ENCODE data around the gene DMD. TPM values are rescaled to one million over a fixed set of nuclear protein-coding genes. Genes with fewer than 3 reads are reported as not detected.
A peak's percentile ranks its signal among the peaks of the same experiment; 100 is the strongest.

DMD gene
- polyA plus RNA-seq, 3 donors = 0.23 TPM; not detected in 2

DNA sequence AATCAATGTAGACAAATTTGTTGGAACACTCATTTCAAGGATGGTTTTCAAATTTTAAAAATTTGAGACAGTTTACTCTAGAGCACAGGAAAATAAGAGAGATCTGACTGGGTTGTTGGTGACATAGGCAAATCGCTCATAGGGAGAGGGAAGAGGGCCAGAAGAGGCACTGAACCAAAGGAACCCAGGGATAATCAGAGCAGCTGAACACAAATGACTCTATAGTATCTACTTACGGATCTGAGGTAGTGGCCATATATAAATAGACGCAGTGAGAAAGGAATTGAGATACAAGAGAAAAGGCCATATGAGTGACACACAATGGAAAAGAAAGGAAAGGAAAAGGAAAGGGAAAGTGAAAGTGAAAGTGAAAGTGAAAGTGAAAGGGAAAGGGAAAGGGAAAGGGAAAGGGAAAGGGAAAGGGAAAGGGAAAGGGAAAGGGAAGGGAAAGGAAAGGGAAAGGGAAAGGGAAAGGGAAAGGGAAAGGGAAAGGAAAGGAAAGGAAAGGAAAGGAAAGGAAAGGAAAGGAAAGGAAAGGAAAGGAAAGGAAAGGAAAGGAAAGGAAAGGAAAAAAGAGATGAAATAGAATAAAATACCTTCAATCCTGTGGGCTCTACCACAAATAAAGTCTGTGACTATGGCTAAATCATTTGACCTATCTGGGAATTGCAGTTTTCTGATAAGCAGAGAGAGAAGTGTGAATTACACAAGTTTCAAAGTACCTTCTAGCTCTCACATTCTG is 759.2 kb downstream of the DMD start:
- no CpG with 5 or more reads among the region's 3 CpGs for whole genome bisulfite sequencing (ENCODE audit: insufficient coverage)
- DNase-seq = no peak
- no peaks in the 10 kb centered on the region for H3K36me3 ChIP-seq (replicated peaks in 1 of 2; ENCODE audit: control insufficient read depth in 1 of 2, insufficient read depth in 2 of 2, low read length in 2 of 2)
- H3K27me3 Mint-ChIP-seq (ENCODE audit: low read depth in 3 of 3) = peaks cover 0 to 1% (median 0%) of the 10 kb centered on the region in 3 donors
- no peaks in the 10 kb centered on the region for H3K27me3 ChIP-seq (ENCODE audit: control insufficient read depth in 2 of 2, insufficient read depth in 2 of 2, low read length in 2 of 2)
- no peaks in the 10 kb centered on the region for H4K20me1 ChIP-seq (ENCODE audit: insufficient read depth, low read length)
- TF ChIP-seq, protein P1, sequence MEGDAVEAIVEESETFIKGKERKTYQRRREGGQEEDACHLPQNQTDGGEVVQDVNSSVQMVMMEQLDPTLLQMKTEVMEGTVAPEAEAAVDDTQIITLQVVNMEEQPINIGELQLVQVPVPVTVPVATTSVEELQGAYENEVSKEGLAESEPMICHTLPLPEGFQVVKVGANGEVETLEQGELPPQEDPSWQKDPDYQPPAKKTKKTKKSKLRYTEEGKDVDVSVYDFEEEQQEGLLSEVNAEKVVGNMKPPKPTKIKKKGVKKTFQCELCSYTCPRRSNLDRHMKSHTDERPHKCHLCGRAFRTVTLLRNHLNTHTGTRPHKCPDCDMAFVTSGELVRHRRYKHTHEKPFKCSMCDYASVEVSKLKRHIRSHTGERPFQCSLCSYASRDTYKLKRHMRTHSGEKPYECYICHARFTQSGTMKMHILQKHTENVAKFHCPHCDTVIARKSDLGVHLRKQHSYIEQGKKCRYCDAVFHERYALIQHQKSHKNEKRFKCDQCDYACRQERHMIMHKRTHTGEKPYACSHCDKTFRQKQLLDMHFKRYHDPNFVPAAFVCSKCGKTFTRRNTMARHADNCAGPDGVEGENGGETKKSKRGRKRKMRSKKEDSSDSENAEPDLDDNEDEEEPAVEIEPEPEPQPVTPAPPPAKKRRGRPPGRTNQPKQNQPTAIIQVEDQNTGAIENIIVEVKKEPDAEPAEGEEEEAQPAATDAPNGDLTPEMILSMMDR (IDR thresholded peaks at IDR 0.05) = no peak
- intact Hi-C loops (cut with micrococcal nuclease) = no loop called here
- no peak overlapping the region for H3K4me2 ChIP-seq (replicated peaks; ENCODE audit: extremely low read depth, low read length, poor library complexity, severe bottlenecking)
- no peak overlapping the region for H3K27ac ChIP-seq (ENCODE audit: low read depth in 1 of 2, low read length in 2 of 2)
- no peaks in the 10 kb centered on the region for H3K79me2 ChIP-seq (ENCODE audit: insufficient read depth, low read length)
- H3K4me3 Mint-ChIP-seq = no peak overlapping the region
- H3K9me3 ChIP-seq (replicated peaks in 1 of 2; ENCODE audit: control insufficient read depth in 1 of 2, insufficient read depth in 1 of 2, low read length in 2 of 2) = no peaks in the 10 kb centered on the region
- no peaks in the 10 kb centered on the region for H3K9me3 Mint-ChIP-seq
- H3K9ac ChIP-seq (ENCODE audit: insufficient read depth, low read length, poor library complexity, severe bottlenecking) = no peak overlapping the region
- H2AFZ ChIP-seq (ENCODE audit: insufficient read depth, low read depth, low read length, poor library complexity, severe bottlenecking) = no peak overlapping the region
- no peak overlapping the region for H3K4me3 ChIP-seq (replicated peaks in 1 of 3; ENCODE audit: low read depth in 2 of 3, low read length in 3 of 3)
- no peaks in the 10 kb centered on the region for H3K4me1 ChIP-seq (ENCODE audit: control insufficient read depth in 1 of 2, insufficient read depth in 2 of 2, low read length in 2 of 2)
- no peaks in the 10 kb centered on the region for H3K36me3 Mint-ChIP-seq
- peaks cover 1% of the 10 kb centered on the region for H3K4me1 Mint-ChIP-seq
- no peak overlapping the region for H3K27ac Mint-ChIP-seq

DNA sequence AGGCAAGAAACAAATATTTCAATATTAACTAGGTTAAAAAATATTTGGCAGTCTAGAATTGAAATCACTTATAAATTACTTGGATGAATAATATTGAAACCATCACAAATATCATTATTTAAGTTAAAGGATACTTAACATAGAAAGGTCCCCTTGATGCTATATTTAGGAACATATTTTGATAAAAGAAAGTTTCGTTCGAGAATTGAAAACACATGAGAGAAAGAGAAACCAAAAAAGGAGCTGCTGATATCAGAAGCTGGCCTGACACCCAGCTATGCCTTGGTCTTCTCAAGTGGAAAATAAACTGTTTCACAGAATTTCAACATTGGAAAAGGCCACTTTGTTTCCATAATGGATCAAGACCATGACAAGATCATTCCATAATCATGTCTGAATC is 762.4 kb downstream of the DMD start:
- Histone ChIP-seq H3K4me2 (replicated peaks; ENCODE audit: extremely low read depth, low read length, poor library complexity, severe bottlenecking) (no peak overlapping the region), H2AFZ (ENCODE audit: insufficient read depth, low read depth, low read length, poor library complexity, severe bottlenecking) (no peak overlapping the region)
- peaks cover 1% of the 10 kb centered on the region for H3K4me1 Mint-ChIP-seq

More for the DNA sequence above, 762.4 kb downstream of the DMD start:
- Mint-ChIP-seq H3K36me3 (no peaks in the 10 kb centered on the region), H3K27me3 (ENCODE audit: low read depth in 3 of 3) (no peaks in the 10 kb centered on the region), H3K4me3 (no peak overlapping the region), H3K27ac (peak overlapping the region in 3 of 7 donors; percentile 10 to 36 (median 30)), H3K9me3 (peaks cover 0 to 2% (median 0%) of the 10 kb centered on the region in 7 donors)
- no peak for DNase-seq
- WGBS (ENCODE audit: insufficient coverage) = no CpG with 5 or more reads among the region's 2 CpGs
- H3K36me3 ChIP-seq (replicated peaks in 1 of 2; ENCODE audit: control insufficient read depth in 1 of 2, insufficient read depth in 2 of 2, low read length in 2 of 2) = no peaks in the 10 kb centered on the region
- no peak overlapping the region for H3K4me3 ChIP-seq (replicated peaks in 1 of 3; ENCODE audit: low read depth in 2 of 3, low read length in 3 of 3)
- H3K9ac ChIP-seq (ENCODE audit: insufficient read depth, low read length, poor library complexity, severe bottlenecking) = no peak overlapping the region
- H3K27me3 ChIP-seq (ENCODE audit: control insufficient read depth in 2 of 2, insufficient read depth in 2 of 2, low read length in 2 of 2) = no peaks in the 10 kb centered on the region
- no peaks in the 10 kb centered on the region for H3K79me2 ChIP-seq (ENCODE audit: insufficient read depth, low read length)
- no peaks in the 10 kb centered on the region for H3K4me1 ChIP-seq (ENCODE audit: control insufficient read depth in 1 of 2, insufficient read depth in 2 of 2, low read length in 2 of 2)
- TF ChIP-seq, protein P1 (IDR thresholded peaks at IDR 0.05) = no peak
- intact Hi-C loops (cut with micrococcal nuclease) = no loop called here
- H4K20me1 ChIP-seq (ENCODE audit: insufficient read depth, low read length) = no peaks in the 10 kb centered on the region
- no peaks in the 10 kb centered on the region for H3K9me3 ChIP-seq (replicated peaks in 1 of 2; ENCODE audit: control insufficient read depth in 1 of 2, insufficient read depth in 1 of 2, low read length in 2 of 2)
- no peak overlapping the region for H3K27ac ChIP-seq (ENCODE audit: low read depth in 1 of 2, low read length in 2 of 2)

Data from CD14-positive monocyte (primary cell).